IMR-90 (cell line): ENCODE data around the gene FRY. TPM values are rescaled to one million over a fixed set of nuclear protein-coding genes. Genes with fewer than 3 reads are reported as not detected.
A peak's percentile ranks its signal among the peaks of the same experiment; 100 is the strongest.

Experiments
- ATAC-seq: fragments of 200-7000 bp; cut with Tn5 transposase; 2 replicates; pipeline ENCODE4 v1.9.1; 2020; ENCODE audit warnings: low read depth, mild to moderate bottlenecking, moderate library complexity
- BruUV-seq: library from RNA; stranded (reverse); fragments of 400-500 nt; replicated peaks from 2 replicates; lab custom pipeline; 2021; lab: Mats Ljungman, UMichigan
- CTCF ChIA-PET: fragments of 300-600 bp; formaldehyde crosslinking; extraction: SDS; loops from one replicate; lab custom pipeline; 2021; ENCODE audit warnings: antibody characterized with exemption; lab: Yijun Ruan, JAX
- POLR2A ChIA-PET: fragments of 300-600 bp; sonication (Branson Sonifier 250); formaldehyde crosslinking; loops from one replicate; lab custom pipeline; 2022; ENCODE audit warnings: antibody characterized with exemption; ENCODE audit not compliant: unreplicated experiment; lab: Charles Lee
- DNase-seq: peaks from one replicate; pipeline ENCODE4 v3.0.0; 2013
- H2AFZ ChIP-seq: replicated peaks from 2 replicates; pipeline ENCODE3; 2013; ENCODE audit warnings: low read length, mild to moderate bottlenecking; ENCODE audit not compliant: poor library complexity
- H2AK5ac ChIP-seq: 2 replicates; pipeline ENCODE4 v1.6.1; 2013; ENCODE audit warnings: low read depth, low read length, inconsistent platforms
- H2AK9ac ChIP-seq: replicated peaks from 2 replicates; pipeline ENCODE3; 2013; ENCODE audit warnings: mild to moderate bottlenecking, low read depth, low read length, moderate library complexity; ENCODE audit not compliant: poor library complexity
- H2BK120ac ChIP-seq: 2 replicates; pipeline ENCODE4 v1.6.1; 2013; ENCODE audit warnings: low read depth, low read length, inconsistent platforms
- H2BK15ac ChIP-seq: 3 replicates; pipeline ENCODE4 v1.6.1; 2013; ENCODE audit warnings: low read depth, low read length, inconsistent platforms
- H2BK20ac ChIP-seq: 2 replicates; pipeline ENCODE4 v1.6.1; 2013; ENCODE audit warnings: low read depth, mild to moderate bottlenecking, inconsistent platforms, low read length, moderate library complexity
- H2BK5ac ChIP-seq: 2 replicates; pipeline ENCODE4 v1.6.1; 2013; ENCODE audit warnings: mild to moderate bottlenecking, low read depth, low read length, inconsistent platforms; ENCODE audit not compliant: poor library complexity, severe bottlenecking
- H3K14ac ChIP-seq: replicated peaks from 2 replicates; pipeline ENCODE4 v1.6.1; 2013; ENCODE audit warnings: low read depth, low read length, inconsistent platforms
- H3K18ac ChIP-seq: 2 replicates; pipeline ENCODE4 v1.6.1; 2013; ENCODE audit warnings: low read depth, low read length, control low read depth
- H3K23ac ChIP-seq: 2 replicates; pipeline ENCODE4 v1.6.1; 2013; ENCODE audit warnings: low read depth, low read length, inconsistent platforms
- H3K27ac ChIP-seq: 2 replicates; pipeline ENCODE4 v1.5.1; 2013; ENCODE audit warnings: mild to moderate bottlenecking, control low read depth, low read length; ENCODE audit not compliant: insufficient read depth
- H3K27me3 ChIP-seq: 2 replicates; pipeline ENCODE4 v1.6.1; 2013; ENCODE audit warnings: low read length; ENCODE audit not compliant: control insufficient read depth, insufficient read depth
- H3K36me3 ChIP-seq: 2 replicates; pipeline ENCODE4 v1.6.1; 2013; ENCODE audit warnings: low read length, mixed read lengths; ENCODE audit not compliant: control insufficient read depth, insufficient read depth
- H3K4ac ChIP-seq: 2 replicates; pipeline ENCODE4 v1.6.1; 2013; ENCODE audit warnings: low read depth, low read length, inconsistent platforms
- H3K4me1 ChIP-seq: 2 replicates; pipeline ENCODE4 v1.6.1; 2013; ENCODE audit warnings: low read length, mixed read lengths; ENCODE audit not compliant: control insufficient read depth, insufficient read depth
- H3K4me2 ChIP-seq: 2 replicates; pipeline ENCODE4 v1.6.1; 2013; ENCODE audit warnings: low read depth, mild to moderate bottlenecking, control low read depth, low read length, moderate library complexity
- H3K4me3 ChIP-seq: 2 replicates; pipeline ENCODE4 v1.5.1; 2013; ENCODE audit warnings: low read depth, mild to moderate bottlenecking, control low read depth, low read length, moderate library complexity; ENCODE audit not compliant: insufficient read depth
- H3K56ac ChIP-seq: 2 replicates; pipeline ENCODE4 v1.6.1; 2013; ENCODE audit warnings: low read length, inconsistent platforms; ENCODE audit not compliant: insufficient read depth; ENCODE audit errors: extremely low read depth
- H3K79me1 ChIP-seq, 2 experiments: 2 replicates each; pipeline ENCODE4 v1.6.1; 2013; ENCODE audit warnings: low read length in 2 of 2, inconsistent platforms in 1 of 2, low read depth in 1 of 2
- H3K9ac ChIP-seq: 2 replicates; pipeline ENCODE4 v1.6.1; 2013; ENCODE audit warnings: low read depth, low read length, control low read depth
- H3K9me1 ChIP-seq: 2 replicates; pipeline ENCODE4 v1.6.1; 2013; ENCODE audit warnings: low read length, inconsistent platforms; ENCODE audit not compliant: insufficient read depth
- H3K9me3 ChIP-seq: 2 replicates; pipeline ENCODE4 v1.6.1; 2013; ENCODE audit warnings: low read length; ENCODE audit not compliant: control insufficient read depth, insufficient read depth
- H4K20me1 ChIP-seq: 2 replicates; pipeline ENCODE4 v1.6.1; 2013; ENCODE audit warnings: low read length, inconsistent platforms; ENCODE audit not compliant: insufficient read depth
- H4K5ac ChIP-seq: 2 replicates; pipeline ENCODE4 v1.6.1; 2013; ENCODE audit warnings: mild to moderate bottlenecking, low read depth, low read length, control low read depth
- H4K8ac ChIP-seq, 2 experiments: 2 replicates each; pipeline ENCODE4 v1.6.1; 2013; ENCODE audit warnings: low read depth in 2 of 2, low read length in 2 of 2, control low read depth in 1 of 2, inconsistent platforms in 1 of 2
- H4K91ac ChIP-seq: 2 replicates; pipeline ENCODE4 v1.6.1; 2013; ENCODE audit warnings: low read depth, low read length, inconsistent platforms; ENCODE audit not compliant: insufficient read depth
- CEBPB ChIP-seq: IDR thresholded peaks from 2 replicates; pipeline ENCODE4 v1.6.1; 2012; ENCODE audit warnings: low read depth, low read length, improper control_type of control experiment
- CHD1 ChIP-seq: IDR thresholded peaks from 2 replicates; pipeline ENCODE4 v1.6.1; 2012; ENCODE audit warnings: low read depth, low read length, improper control_type of control experiment
- CTCF ChIP-seq: conservative IDR thresholded peaks from 2 replicates; pipeline ENCODE4 v1.5.1; 2012; ENCODE audit warnings: mild to moderate bottlenecking, low read depth, low read length, improper control_type of control experiment
- ELK1 ChIP-seq: fragments of 150-350 bp; IDR thresholded peaks from 2 replicates; pipeline ENCODE4 v1.6.1; 2016; ENCODE audit warnings: low read depth, mild to moderate bottlenecking, low read length, moderate library complexity, borderline replicate concordance
- FOS ChIP-seq: fragments of 150-350 bp; IDR thresholded peaks from 2 replicates; pipeline ENCODE4 v1.6.1; 2016; ENCODE audit warnings: low read depth, low read length
- MAZ ChIP-seq: IDR thresholded peaks from 2 replicates; pipeline ENCODE4 v1.6.1; 2012; ENCODE audit warnings: low read depth, mild to moderate bottlenecking, low read length, improper control_type of control experiment, moderate library complexity, borderline replicate concordance
- MXI1 ChIP-seq: IDR thresholded peaks from 2 replicates; pipeline ENCODE4 v1.6.1; 2012; ENCODE audit warnings: low read depth, mild to moderate bottlenecking, low read length, moderate library complexity, borderline replicate concordance
- NFE2L2 ChIP-seq: fragments of 150-350 bp; IDR thresholded peaks from 2 replicates; pipeline ENCODE4 v1.6.1; 2016; ENCODE audit warnings: low read depth, mild to moderate bottlenecking, low read length
- RAD21 ChIP-seq: IDR thresholded peaks from 2 replicates; pipeline ENCODE4 v1.6.1; 2012; ENCODE audit warnings: low read length, improper control_type of control experiment
- RCOR1 ChIP-seq: IDR thresholded peaks from 2 replicates; pipeline ENCODE4 v1.6.1; 2012; ENCODE audit warnings: mild to moderate bottlenecking, low read length, improper control_type of control experiment; ENCODE audit not compliant: insufficient replicate concordance
- RFX5 ChIP-seq: IDR thresholded peaks from 2 replicates; pipeline ENCODE4 v1.8.0; 2012; ENCODE audit warnings: low read depth, mild to moderate bottlenecking, low read length, moderate library complexity
- SMC3 ChIP-seq: fragments of 150-350 bp; IDR thresholded peaks from 2 replicates; pipeline ENCODE4 v1.6.1; 2016; ENCODE audit warnings: low read depth, mild to moderate bottlenecking, antibody characterized with exemption, low read length, moderate library complexity
- USF2 ChIP-seq: fragments of 150-350 bp; IDR thresholded peaks from 2 replicates; pipeline ENCODE4 v1.6.1; 2017; ENCODE audit warnings: mild to moderate bottlenecking, antibody characterized with exemption, low read length, low read depth
- WGBS, 2 experiments: methylation state at CpG; one replicate each; pipeline versions ENCODE4 v1.1.5 to v1.1.7; 2013; ENCODE audit warnings: missing lambda C conversion rate in 2 of 2; ENCODE audit not compliant: insufficient read length in 1 of 2; ENCODE audit errors: extremely low coverage in 2 of 2; 5-methylcytosine and 5-hydroxymethylcytosine counted together
- dilution Hi-C: fragments of 300-500 bp; cut with HindIII; formaldehyde crosslinking; loops from one replicate; pipeline ENCODE4 v1.14.3; 2018; ENCODE audit warnings: low sequenced_read_pairs; ENCODE audit not compliant: unreplicated experiment
- in situ Hi-C: fragments of 300-500 bp; cut with MboI; formaldehyde crosslinking; loops from 3 replicates; pipeline ENCODE4 v1.14.3; 2019; ENCODE audit warnings: low sequenced_read_pairs, inconsistent platforms, mixed read lengths
- intact Hi-C: fragments of 100-400 bp; cut with micrococcal nuclease; formaldehyde crosslinking; loops from 2 replicates; pipeline ENCODE4 v1.10.0; 2022
- polyA plus RNA-seq, 3 experiments: library from polyadenylated mRNA; depleted of rRNA; stranded (reverse); fragments of >200 nt; gene quantifications; 2 replicates each; pipeline ENCODE4 v1.2.3, GENCODE V29; 2012; ENCODE audit warnings: low replicate concordance in 1 of 3
- total RNA-seq: library from RNA; depleted of rRNA; stranded (reverse); fragments of >200 nt; gene quantifications from 2 replicates; pipeline ENCODE4 v1.2.3, GENCODE V29; 2012

FRY gene
- total and polyA plus RNA-seq, 2 of the 4 experiments (the other 2 are of a cell fraction): 3.0 to 4.8 TPM

- Histone ChIP-seq H3K14ac (no peak overlapping the region), H3K23ac (no peak overlapping the region), H3K9ac (no peak overlapping the region), H2AK9ac (no peak overlapping the region), H3K4ac (no peak overlapping the region), H4K5ac (no peak overlapping the region), H3K79me1 (no peaks in the 10 kb centered on the region), H4K20me1 (no peaks in the 10 kb centered on the region), H3K4me2 (no peak overlapping the region), H2BK20ac (no peak overlapping the region), H3K36me3 (no peaks in the 10 kb centered on the region), H2BK120ac (no peak overlapping the region), H2AFZ (peak overlapping the region; percentile 32), H2BK15ac (no peak overlapping the region), H2AK5ac (no peak overlapping the region), H3K9me1 (peaks cover 5% of the 10 kb centered on the region; the same call in 1 of the 2 replicates), H3K9me3 (peaks cover 2% of the 10 kb centered on the region; the same call in 1 of the 2 replicates), H3K4me3 (no peak overlapping the region), H4K8ac (no peak overlapping the region), H3K4me1 (no peaks in the 10 kb centered on the region), H3K56ac (no peak overlapping the region), H2BK5ac (no peak overlapping the region), H3K18ac (no peak overlapping the region), H3K27me3 (no peaks in the 10 kb centered on the region; the same call in 1 of the 2 replicates), H4K91ac (no peak overlapping the region), H3K27ac (no peak overlapping the region)
- ChIA-PET CTCF (no interaction called here), POLR2A (no interaction called here)
- intact Hi-C loops (no loop called here), in situ Hi-C loops (no loop called here), dilution Hi-C loops (no loop called here)
- BruUV-seq: no TSS peak
- DNase-seq: no peak
- no peak for ATAC-seq
- TF ChIP-seq CHD1 (no peak), RCOR1 (no peak), ELK1 (no peak), USF2 (no peak), RFX5 (no peak), NFE2L2 (no peak), RAD21 (no peak), CTCF (no peak), SMC3 (no peak), MAZ (no peak), CEBPB (no peak), MXI1 (no peak), FOS (no peak)
- no CpG with 5 or more reads among the region's 1 CpG for WGBS, 2 experiments
These were observed 33.9 kb upstream of the FRY start for GRCh38 chr13:31997641-31998040.
